ENCODE measurements around the gene ENGASE. TPM values are rescaled to one million over a fixed set of nuclear protein-coding genes. Genes with fewer than 3 reads are reported as not detected.

Gene ENGASE
- total and polyA plus RNA-seq, 2 experiments from 2014 or later, result 9.0 to 27.1 TPM

DNA sequence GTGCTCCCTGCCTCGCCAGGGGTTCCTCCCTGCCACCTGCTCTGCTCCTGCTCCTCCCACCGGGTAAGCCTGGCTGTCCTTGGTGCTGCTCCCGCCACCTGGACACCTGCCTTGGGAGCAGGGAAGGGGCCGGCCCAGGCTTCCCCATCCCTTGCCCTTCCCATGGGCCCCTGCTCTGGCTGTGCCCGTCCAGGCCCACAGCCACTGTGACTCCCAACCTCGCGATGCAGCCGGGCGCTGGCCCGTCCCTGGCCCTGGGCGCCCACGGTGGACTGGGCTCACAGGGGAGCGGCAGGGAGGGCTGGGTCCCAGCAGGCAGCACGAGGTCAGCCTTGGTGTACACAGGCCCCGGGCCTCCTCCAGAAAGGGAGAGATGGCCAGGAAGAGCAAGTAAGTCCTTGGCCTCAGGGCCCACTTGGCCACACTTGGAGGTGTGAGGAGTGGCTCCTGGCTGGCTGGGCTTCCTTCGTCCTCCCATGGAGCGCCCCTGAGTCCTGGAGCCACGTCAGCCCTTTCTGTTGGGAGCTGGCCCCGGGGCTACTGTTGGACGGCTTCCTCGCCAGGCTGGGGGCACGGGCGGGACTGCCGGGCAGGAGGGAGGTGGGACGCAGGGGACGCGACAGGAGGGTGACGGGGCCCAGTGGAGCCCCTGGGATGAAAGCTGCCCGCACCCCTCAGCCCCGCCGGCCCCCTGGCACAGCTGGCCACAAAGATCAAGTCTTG, 15.3 kb downstream of the ENGASE start:
- peaks cover 3% of the 10 kb centered on the region; the same call in 1 of the 3 replicates for H3K36me3 Mint-ChIP-seq (ENCODE audit: low read depth)
- H2AFZ ChIP-seq, result no peak overlapping the region
- no peak overlapping the region for H3K27ac ChIP-seq (ENCODE audit: low read depth)
- peaks cover 6% of the 10 kb centered on the region for H3K4me1 Mint-ChIP-seq
- H3K4me3 Mint-ChIP-seq, result no peak overlapping the region
- no peaks in the 10 kb centered on the region for H3F3A ChIP-seq (replicated peaks; ENCODE audit: low read depth)
- no peak overlapping the region for H3K27ac Mint-ChIP-seq
- TF ChIP-seq, protein P1, sequence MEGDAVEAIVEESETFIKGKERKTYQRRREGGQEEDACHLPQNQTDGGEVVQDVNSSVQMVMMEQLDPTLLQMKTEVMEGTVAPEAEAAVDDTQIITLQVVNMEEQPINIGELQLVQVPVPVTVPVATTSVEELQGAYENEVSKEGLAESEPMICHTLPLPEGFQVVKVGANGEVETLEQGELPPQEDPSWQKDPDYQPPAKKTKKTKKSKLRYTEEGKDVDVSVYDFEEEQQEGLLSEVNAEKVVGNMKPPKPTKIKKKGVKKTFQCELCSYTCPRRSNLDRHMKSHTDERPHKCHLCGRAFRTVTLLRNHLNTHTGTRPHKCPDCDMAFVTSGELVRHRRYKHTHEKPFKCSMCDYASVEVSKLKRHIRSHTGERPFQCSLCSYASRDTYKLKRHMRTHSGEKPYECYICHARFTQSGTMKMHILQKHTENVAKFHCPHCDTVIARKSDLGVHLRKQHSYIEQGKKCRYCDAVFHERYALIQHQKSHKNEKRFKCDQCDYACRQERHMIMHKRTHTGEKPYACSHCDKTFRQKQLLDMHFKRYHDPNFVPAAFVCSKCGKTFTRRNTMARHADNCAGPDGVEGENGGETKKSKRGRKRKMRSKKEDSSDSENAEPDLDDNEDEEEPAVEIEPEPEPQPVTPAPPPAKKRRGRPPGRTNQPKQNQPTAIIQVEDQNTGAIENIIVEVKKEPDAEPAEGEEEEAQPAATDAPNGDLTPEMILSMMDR (conservative IDR thresholded peaks at IDR 0.05; ENCODE audit: low read depth in 2 of 2), result no peak
- no peak for TF ChIP-seq ZNF331 (CRISPR knock-in tag; IDR thresholded peaks at IDR 0.05; ENCODE audit: low read depth)
- TF ChIP-seq ZNF114 (CRISPR knock-in tag; IDR thresholded peaks at IDR 0.05), result no peak
- no peak for TF ChIP-seq STAT1 (IDR thresholded peaks at IDR 0.05; ENCODE audit: unreplicated experiment)
- TF ChIP-seq, protein P2, sequence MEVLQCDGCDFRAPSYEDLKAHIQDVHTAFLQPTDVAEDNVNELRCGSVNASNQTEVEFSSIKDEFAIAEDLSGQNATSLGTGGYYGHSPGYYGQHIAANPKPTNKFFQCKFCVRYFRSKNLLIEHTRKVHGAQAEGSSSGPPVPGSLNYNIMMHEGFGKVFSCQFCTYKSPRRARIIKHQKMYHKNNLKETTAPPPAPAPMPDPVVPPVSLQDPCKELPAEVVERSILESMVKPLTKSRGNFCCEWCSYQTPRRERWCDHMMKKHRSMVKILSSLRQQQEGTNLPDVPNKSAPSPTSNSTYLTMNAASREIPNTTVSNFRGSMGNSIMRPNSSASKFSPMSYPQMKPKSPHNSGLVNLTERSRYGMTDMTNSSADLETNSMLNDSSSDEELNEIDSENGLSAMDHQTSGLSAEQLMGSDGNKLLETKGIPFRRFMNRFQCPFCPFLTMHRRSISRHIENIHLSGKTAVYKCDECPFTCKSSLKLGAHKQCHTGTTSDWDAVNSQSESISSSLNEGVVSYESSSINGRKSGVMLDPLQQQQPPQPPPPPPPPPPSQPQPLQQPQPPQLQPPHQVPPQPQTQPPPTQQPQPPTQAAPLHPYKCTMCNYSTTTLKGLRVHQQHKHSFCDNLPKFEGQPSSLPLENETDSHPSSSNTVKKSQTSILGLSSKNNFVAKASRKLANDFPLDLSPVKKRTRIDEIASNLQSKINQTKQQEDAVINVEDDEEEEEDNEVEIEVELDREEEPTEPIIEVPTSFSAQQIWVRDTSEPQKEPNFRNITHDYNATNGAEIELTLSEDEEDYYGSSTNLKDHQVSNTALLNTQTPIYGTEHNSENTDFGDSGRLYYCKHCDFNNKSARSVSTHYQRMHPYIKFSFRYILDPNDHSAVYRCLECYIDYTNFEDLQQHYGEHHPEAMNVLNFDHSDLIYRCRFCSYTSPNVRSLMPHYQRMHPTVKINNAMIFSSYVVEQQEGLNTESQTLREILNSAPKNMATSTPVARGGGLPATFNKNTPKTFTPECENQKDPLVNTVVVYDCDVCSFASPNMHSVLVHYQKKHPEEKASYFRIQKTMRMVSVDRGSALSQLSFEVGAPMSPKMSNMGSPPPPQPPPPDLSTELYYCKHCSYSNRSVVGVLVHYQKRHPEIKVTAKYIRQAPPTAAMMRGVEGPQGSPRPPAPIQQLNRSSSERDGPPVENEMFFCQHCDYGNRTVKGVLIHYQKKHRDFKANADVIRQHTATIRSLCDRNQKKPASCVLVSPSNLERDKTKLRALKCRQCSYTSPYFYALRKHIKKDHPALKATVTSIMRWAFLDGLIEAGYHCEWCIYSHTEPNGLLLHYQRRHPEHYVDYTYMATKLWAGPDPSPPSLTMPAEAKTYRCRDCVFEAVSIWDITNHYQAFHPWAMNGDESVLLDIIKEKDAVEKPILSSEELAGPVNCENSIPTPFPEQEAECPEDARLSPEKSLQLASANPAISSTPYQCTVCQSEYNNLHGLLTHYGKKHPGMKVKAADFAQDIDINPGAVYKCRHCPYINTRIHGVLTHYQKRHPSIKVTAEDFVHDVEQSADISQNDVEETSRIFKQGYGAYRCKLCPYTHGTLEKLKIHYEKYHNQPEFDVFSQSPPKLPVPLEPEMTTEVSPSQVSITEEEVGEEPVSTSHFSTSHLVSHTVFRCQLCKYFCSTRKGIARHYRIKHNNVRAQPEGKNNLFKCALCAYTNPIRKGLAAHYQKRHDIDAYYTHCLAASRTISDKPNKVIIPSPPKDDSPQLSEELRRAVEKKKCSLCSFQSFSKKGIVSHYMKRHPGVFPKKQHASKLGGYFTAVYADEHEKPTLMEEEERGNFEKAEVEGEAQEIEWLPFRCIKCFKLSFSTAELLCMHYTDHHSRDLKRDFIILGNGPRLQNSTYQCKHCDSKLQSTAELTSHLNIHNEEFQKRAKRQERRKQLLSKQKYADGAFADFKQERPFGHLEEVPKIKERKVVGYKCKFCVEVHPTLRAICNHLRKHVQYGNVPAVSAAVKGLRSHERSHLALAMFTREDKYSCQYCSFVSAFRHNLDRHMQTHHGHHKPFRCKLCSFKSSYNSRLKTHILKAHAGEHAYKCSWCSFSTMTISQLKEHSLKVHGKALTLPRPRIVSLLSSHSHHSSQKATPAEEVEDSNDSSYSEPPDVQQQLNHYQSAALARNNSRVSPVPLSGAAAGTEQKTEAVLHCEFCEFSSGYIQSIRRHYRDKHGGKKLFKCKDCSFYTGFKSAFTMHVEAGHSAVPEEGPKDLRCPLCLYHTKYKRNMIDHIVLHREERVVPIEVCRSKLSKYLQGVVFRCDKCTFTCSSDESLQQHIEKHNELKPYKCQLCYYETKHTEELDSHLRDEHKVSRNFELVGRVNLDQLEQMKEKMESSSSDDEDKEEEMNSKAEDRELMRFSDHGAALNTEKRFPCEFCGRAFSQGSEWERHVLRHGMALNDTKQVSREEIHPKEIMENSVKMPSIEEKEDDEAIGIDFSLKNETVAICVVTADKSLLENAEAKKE (CRISPR knock-in tag; IDR thresholded peaks at IDR 0.05), result no peak
- TF ChIP-seq POLR2AphosphoS5 (IDR thresholded peaks at IDR 0.05; ENCODE audit: low read depth), result no peak
- no peak for TF ChIP-seq NANOG (IDR thresholded peaks at IDR 0.05; ENCODE audit: borderline replicate concordance)
- TF ChIP-seq EZH2 (IDR thresholded peaks at IDR 0.05; ENCODE audit: low read depth, unreplicated experiment), result no peak
- TF ChIP-seq REST (IDR thresholded peaks at IDR 0.05; ENCODE audit: unreplicated experiment), result no peak
- TF ChIP-seq JUNB (IDR thresholded peaks at IDR 0.05; ENCODE audit: unreplicated experiment), result no peak
- TF ChIP-seq EZH2phosphoT487 (IDR thresholded peaks at IDR 0.05; ENCODE audit: unreplicated experiment), result no peak
- TF ChIP-seq, protein P3, sequence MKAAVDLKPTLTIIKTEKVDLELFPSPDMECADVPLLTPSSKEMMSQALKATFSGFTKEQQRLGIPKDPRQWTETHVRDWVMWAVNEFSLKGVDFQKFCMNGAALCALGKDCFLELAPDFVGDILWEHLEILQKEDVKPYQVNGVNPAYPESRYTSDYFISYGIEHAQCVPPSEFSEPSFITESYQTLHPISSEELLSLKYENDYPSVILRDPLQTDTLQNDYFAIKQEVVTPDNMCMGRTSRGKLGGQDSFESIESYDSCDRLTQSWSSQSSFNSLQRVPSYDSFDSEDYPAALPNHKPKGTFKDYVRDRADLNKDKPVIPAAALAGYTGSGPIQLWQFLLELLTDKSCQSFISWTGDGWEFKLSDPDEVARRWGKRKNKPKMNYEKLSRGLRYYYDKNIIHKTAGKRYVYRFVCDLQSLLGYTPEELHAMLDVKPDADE (IDR thresholded peaks at IDR 0.05), result no peak
- TF ChIP-seq CREB1 (CRISPR knock-in tag; IDR thresholded peaks at IDR 0.05; ENCODE audit: low read depth), result no peak
- H3K9me3 Mint-ChIP-seq, result no peaks in the 10 kb centered on the region
- H3K27me3 Mint-ChIP-seq (ENCODE audit: insufficient read depth, low read depth, poor library complexity), result peaks cover 7% of the 10 kb centered on the region
- no peaks in the 10 kb centered on the region for H3K36me3 ChIP-seq (ENCODE audit: insufficient read depth)
- no peak overlapping the region for H3K4me2 ChIP-seq
- no peaks in the 10 kb centered on the region for H4K20me1 ChIP-seq (replicated peaks; ENCODE audit: insufficient read depth)
- no peaks in the 10 kb centered on the region for H3K27me3 ChIP-seq (ENCODE audit: insufficient read depth)
- DNase-seq (ENCODE audit: low spot score) (no peak), ATAC-seq (no peak; the same call in 2 of the 3 replicates)
- no peaks in the 10 kb centered on the region for H3K79me2 ChIP-seq (replicated peaks; ENCODE audit: insufficient read depth)
- no peaks in the 10 kb centered on the region for H3K9me2 ChIP-seq (ENCODE audit: insufficient read depth)
- H3K4me3 ChIP-seq, result no peak overlapping the region
- no peaks in the 10 kb centered on the region for H3K4me1 ChIP-seq (ENCODE audit: insufficient read depth)

All from GM23338 (cell line).